ENCODE data around the gene HMGXB3. TPM values are rescaled to one million over a fixed set of nuclear protein-coding genes. Genes with fewer than 3 reads are reported as not detected.

HMGXB3 gene
- total RNA-seq, 2 experiments from 2014 or later, result 35.1 to 44.0 TPM

GRCh38 chr5:150092159-150092787, 91.7 kb downstream of the HMGXB3 start:
- ChIA-PET CTCF (ENCODE audit: unreplicated experiment) (no interaction called here), POLR2A (interaction anchor here (0.7 kb wide), 1 partner anchor 1726 kb away, joined by 3 read pairs; no protein-coding TSS in a partner anchor)
- no peaks in the 10 kb centered on the region for H3K36me3 ChIP-seq (ENCODE audit: insufficient read depth, low read length)
- H3K4me1 ChIP-seq (ENCODE audit: insufficient read depth, low read length, poor library complexity, severe bottlenecking), result no peaks in the 10 kb centered on the region
- H3K79me2 ChIP-seq (ENCODE audit: insufficient read depth, low read depth, low read length), result no peaks in the 10 kb centered on the region
- H3K27ac ChIP-seq (ENCODE audit: low read depth, low read length, poor library complexity, severe bottlenecking), result no peak overlapping the region
- H4K20me1 ChIP-seq (ENCODE audit: insufficient read depth, low read length), result no peaks in the 10 kb centered on the region
- H3K9me2 ChIP-seq (ENCODE audit: insufficient read depth, low read length), result no peaks in the 10 kb centered on the region
- intact Hi-C loops (cut with micrococcal nuclease; ENCODE audit: unreplicated experiment), result no loop called here
- no peak for DNase-seq (ENCODE audit: low spot score)
- no peaks in the 10 kb centered on the region for H3K9me3 ChIP-seq (ENCODE audit: low read length)
- TF ChIP-seq EZH2phosphoT487 (IDR thresholded peaks at IDR 0.05; ENCODE audit: borderline replicate concordance, low read depth, low read length) (no peak), CTCF (conservative IDR thresholded peaks at IDR 0.05; ENCODE audit: low read length) (no peak)
- H2AFZ ChIP-seq (ENCODE audit: low read length), result no peak overlapping the region
- H3K4me2 ChIP-seq (ENCODE audit: low read length), result no peak overlapping the region
- no peak overlapping the region for H3K4me3 ChIP-seq (ENCODE audit: low read depth, low read length, poor library complexity, severe bottlenecking)
- no TSS peak for BruUV-seq (replicated peaks)

DNA sequence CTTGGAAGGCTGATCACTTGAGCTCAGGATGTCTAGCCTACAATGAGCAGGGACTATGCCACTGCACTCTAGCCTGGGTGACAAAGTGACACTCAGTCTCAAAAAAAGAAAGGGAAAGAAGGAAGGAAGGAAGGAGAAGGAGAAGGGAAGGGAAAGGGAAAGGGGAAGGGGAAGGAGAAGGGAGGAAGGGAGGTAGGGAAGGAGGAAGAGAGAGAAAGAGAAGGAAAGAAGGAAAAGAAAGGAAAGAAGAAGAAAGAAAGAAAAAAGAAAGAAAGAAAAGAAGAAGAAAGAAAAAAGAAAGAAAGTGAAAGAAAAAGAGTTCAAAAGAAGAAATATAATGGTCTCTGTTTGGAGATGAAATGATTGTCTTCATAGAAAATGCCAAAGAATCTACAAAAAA, 96.6 kb downstream of the HMGXB3 start:
- Histone ChIP-seq H3K9me2 (ENCODE audit: insufficient read depth, low read length) (no peaks in the 10 kb centered on the region), H3K79me2 (ENCODE audit: insufficient read depth, low read depth, low read length) (no peaks in the 10 kb centered on the region), H3K27ac (ENCODE audit: low read depth, low read length, poor library complexity, severe bottlenecking) (no peak overlapping the region), H2AFZ (ENCODE audit: low read length) (no peak overlapping the region), H3K36me3 (ENCODE audit: insufficient read depth, low read length) (no peaks in the 10 kb centered on the region), H3K4me3 (ENCODE audit: low read depth, low read length, poor library complexity, severe bottlenecking) (no peak overlapping the region), H3K9me3 (ENCODE audit: low read length) (no peaks in the 10 kb centered on the region), H4K20me1 (ENCODE audit: insufficient read depth, low read length) (no peaks in the 10 kb centered on the region), H3K4me1 (ENCODE audit: insufficient read depth, low read length, poor library complexity, severe bottlenecking) (no peaks in the 10 kb centered on the region), H3K4me2 (ENCODE audit: low read length) (no peak overlapping the region)
- no TSS peak for BruUV-seq (replicated peaks)
- DNase-seq (ENCODE audit: low spot score), result no peak
- TF ChIP-seq EZH2phosphoT487 (IDR thresholded peaks at IDR 0.05; ENCODE audit: borderline replicate concordance, low read depth, low read length), result no peak
- TF ChIP-seq CTCF (conservative IDR thresholded peaks at IDR 0.05; ENCODE audit: low read length), result no peak
- POLR2A ChIA-PET, result interaction anchor here (0.7 kb wide), 1 partner anchor 728 kb away, joined by 4 read pairs; no protein-coding TSS in a partner anchor
- CTCF ChIA-PET (ENCODE audit: unreplicated experiment), result no interaction called here
- intact Hi-C loops (cut with micrococcal nuclease; ENCODE audit: unreplicated experiment), result no loop called here

DNA sequence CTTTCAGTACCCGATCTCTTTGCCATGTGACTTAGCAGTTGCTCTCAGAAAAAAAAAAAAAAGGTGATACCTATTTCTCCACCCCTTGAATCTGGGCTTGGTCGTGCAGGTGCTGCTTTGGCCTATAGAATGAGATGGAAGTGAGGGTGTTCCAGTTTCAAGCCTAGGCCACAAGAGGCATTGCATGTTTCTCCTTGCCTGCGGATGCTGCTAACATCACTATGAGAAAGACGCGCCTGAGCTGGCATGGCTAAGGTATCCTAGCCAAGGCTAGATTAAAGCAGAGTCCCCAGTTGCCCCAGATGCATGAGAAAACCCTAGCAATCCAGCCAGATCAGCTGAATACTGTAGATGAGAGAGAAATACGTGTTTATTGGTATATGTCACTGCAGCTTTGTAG, 100.5 kb downstream of the HMGXB3 start:
- Histone ChIP-seq H3K4me2 (ENCODE audit: low read length) (no peak overlapping the region), H3K9me3 (ENCODE audit: low read length) (no peaks in the 10 kb centered on the region), H4K20me1 (ENCODE audit: insufficient read depth, low read length) (no peaks in the 10 kb centered on the region), H3K9me2 (ENCODE audit: insufficient read depth, low read length) (no peaks in the 10 kb centered on the region), H3K36me3 (ENCODE audit: insufficient read depth, low read length) (no peaks in the 10 kb centered on the region), H3K4me1 (ENCODE audit: insufficient read depth, low read length, poor library complexity, severe bottlenecking) (no peaks in the 10 kb centered on the region), H3K27ac (ENCODE audit: low read depth, low read length, poor library complexity, severe bottlenecking) (no peak overlapping the region), H3K4me3 (ENCODE audit: low read depth, low read length, poor library complexity, severe bottlenecking) (no peak overlapping the region), H2AFZ (ENCODE audit: low read length) (no peak overlapping the region), H3K79me2 (ENCODE audit: insufficient read depth, low read depth, low read length) (no peaks in the 10 kb centered on the region)
- DNase-seq (ENCODE audit: low spot score), result no peak
- POLR2A ChIA-PET, result interaction anchor here (0.7 to 1.0 kb wide), 3 partner anchors 10 to 262 kb away, joined by 3 to 4 read pairs (median 4); partner anchors contain the start of gene CSF1R
- intact Hi-C loops (cut with micrococcal nuclease; ENCODE audit: unreplicated experiment), result no loop called here
- CTCF ChIA-PET (ENCODE audit: unreplicated experiment), result no interaction called here
- TF ChIP-seq CTCF (conservative IDR thresholded peaks at IDR 0.05; ENCODE audit: low read length) (no peak), EZH2phosphoT487 (IDR thresholded peaks at IDR 0.05; ENCODE audit: borderline replicate concordance, low read depth, low read length) (no peak)
- no TSS peak for BruUV-seq (replicated peaks)
